ENCODE data around the gene TM4SF18.

Gene TM4SF18

DNA sequence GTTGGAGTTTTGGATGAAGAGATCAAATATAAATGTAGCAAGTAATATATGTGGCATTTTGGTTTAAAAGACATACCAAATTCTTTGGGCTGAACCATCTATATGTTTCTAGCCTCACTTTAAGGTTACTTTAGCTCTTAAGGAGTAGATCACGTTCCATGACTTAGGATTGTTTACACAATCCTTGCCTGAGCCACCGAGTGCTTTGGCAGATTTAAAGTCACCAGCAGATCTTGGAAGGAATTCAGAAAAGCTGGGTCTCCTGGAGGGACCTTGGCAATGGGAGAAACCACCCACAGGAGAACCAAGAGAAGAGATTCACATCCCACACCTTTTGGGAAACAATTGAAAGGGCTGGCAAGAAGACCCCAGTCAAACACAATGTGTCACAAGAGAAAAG is 54.5 kb downstream of the TM4SF18 start:
- no peak overlapping the region for H2BK120ac ChIP-seq (ENCODE audit: insufficient read depth, low read length, poor library complexity)
- no peak overlapping the region for H3K14ac ChIP-seq (ENCODE audit: low read length)
- no peak overlapping the region for H3K4ac ChIP-seq (ENCODE audit: low read depth, low read length)
- H3K27me3 ChIP-seq (ENCODE audit: insufficient read depth, low read length) = no peaks in the 10 kb centered on the region
- H3K4me3 ChIP-seq (ENCODE audit: low read depth, low read length) = no peak overlapping the region
- no peaks in the 10 kb centered on the region for H3K36me3 ChIP-seq (ENCODE audit: control insufficient read depth in 1 of 2, insufficient read depth in 2 of 2, low read length in 2 of 2)
- no peak overlapping the region for H4K12ac ChIP-seq (ENCODE audit: low read depth, low read length)
- H2AFZ ChIP-seq (ENCODE audit: insufficient read depth, low read length, poor library complexity) = no peak overlapping the region
- H3K27ac ChIP-seq (ENCODE audit: low read depth, low read length) = no peak overlapping the region
- no peak overlapping the region for H2AK5ac ChIP-seq (ENCODE audit: low read length)
- no peak overlapping the region for H3K18ac ChIP-seq (ENCODE audit: low read length)
- DNase-seq = no peak
- H3K9ac ChIP-seq (ENCODE audit: low read length) = no peak overlapping the region
- H4K91ac ChIP-seq (ENCODE audit: low read depth, low read length) = no peak overlapping the region
- WGBS (ENCODE audit: extremely low coverage, insufficient coverage, insufficient read length) = no CpG with 5 or more reads among the region's 2 CpGs
- H2BK5ac ChIP-seq (ENCODE audit: low read depth, low read length, poor library complexity) = no peak overlapping the region
- H2BK12ac ChIP-seq (ENCODE audit: low read length) = no peak overlapping the region
- no peak overlapping the region for H3K23ac ChIP-seq (ENCODE audit: low read length)
- peaks cover 0 to 2% of the 10 kb centered on the region in 2 experiments for H3K4me1 ChIP-seq (ENCODE audit: control insufficient read depth in 1 of 2, insufficient read depth in 2 of 2, low read length in 2 of 2)
- no peaks in the 10 kb centered on the region for H3K79me2 ChIP-seq (ENCODE audit: control insufficient read depth, insufficient read depth, low read length, poor library complexity)
- peaks cover 1% of the 10 kb centered on the region for H3K79me1 ChIP-seq (ENCODE audit: low read length)
- H4K8ac ChIP-seq (ENCODE audit: low read depth, low read length) = no peak overlapping the region
- H3K4me2 ChIP-seq (ENCODE audit: low read length) = no peak overlapping the region
- no peaks in the 10 kb centered on the region for H3K9me3 ChIP-seq (ENCODE audit: insufficient read depth, low read depth, low read length)

DNA sequence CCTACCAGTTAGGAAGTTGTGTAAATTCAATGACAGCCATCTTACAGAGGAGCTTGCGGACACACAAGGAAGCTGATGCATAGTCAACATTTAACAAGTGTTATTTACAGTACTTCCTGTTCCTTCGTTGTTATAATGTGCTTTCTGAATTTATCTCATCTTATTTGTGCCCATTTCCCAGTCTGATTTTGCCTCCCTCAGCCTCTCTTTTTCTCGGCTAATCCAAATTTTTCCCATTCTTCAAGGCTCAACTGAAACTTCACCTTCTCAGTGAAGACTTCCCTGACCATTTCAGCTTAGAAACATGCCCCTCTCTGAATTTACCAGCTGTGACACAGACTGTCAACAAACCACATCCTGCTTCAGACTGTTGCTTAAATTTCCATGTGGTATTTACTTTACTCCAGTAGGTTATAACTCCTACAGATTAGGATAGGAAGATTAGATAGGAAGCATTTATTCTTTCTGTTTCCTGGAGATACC is 56.1 kb downstream of the TM4SF18 start:
- Histone ChIP-seq H3K14ac (ENCODE audit: low read length) (no peak overlapping the region), H3K4ac (ENCODE audit: low read depth, low read length) (no peak overlapping the region), H3K9ac (ENCODE audit: low read length) (no peak overlapping the region), H3K27ac (ENCODE audit: low read depth, low read length) (no peak overlapping the region), H3K79me1 (ENCODE audit: low read length) (peaks cover 1% of the 10 kb centered on the region), H2BK12ac (ENCODE audit: low read length) (no peak overlapping the region), H3K9me3 (ENCODE audit: insufficient read depth, low read depth, low read length) (no peaks in the 10 kb centered on the region), H3K4me3 (ENCODE audit: low read depth, low read length) (no peak overlapping the region), H4K12ac (ENCODE audit: low read depth, low read length) (no peak overlapping the region), H2AFZ (ENCODE audit: insufficient read depth, low read length, poor library complexity) (no peak overlapping the region), H3K4me1 (ENCODE audit: control insufficient read depth in 1 of 2, insufficient read depth in 2 of 2, low read length in 2 of 2) (peaks cover 0 to 2% of the 10 kb centered on the region in 2 experiments), H4K91ac (ENCODE audit: low read depth, low read length) (no peak overlapping the region), H2AK5ac (ENCODE audit: low read length) (no peak overlapping the region), H2BK5ac (ENCODE audit: low read depth, low read length, poor library complexity) (no peak overlapping the region), H3K36me3 (ENCODE audit: control insufficient read depth in 1 of 2, insufficient read depth in 2 of 2, low read length in 2 of 2) (no peaks in the 10 kb centered on the region), H3K23ac (ENCODE audit: low read length) (no peak overlapping the region), H4K8ac (ENCODE audit: low read depth, low read length) (no peak overlapping the region), H3K18ac (ENCODE audit: low read length) (no peak overlapping the region), H3K27me3 (ENCODE audit: insufficient read depth, low read length) (no peaks in the 10 kb centered on the region), H3K4me2 (ENCODE audit: low read length) (no peak overlapping the region), H2BK120ac (ENCODE audit: insufficient read depth, low read length, poor library complexity) (no peak overlapping the region), H3K79me2 (ENCODE audit: control insufficient read depth, insufficient read depth, low read length, poor library complexity) (no peaks in the 10 kb centered on the region)
- no CpG with 5 or more reads among the region's 3 CpGs for WGBS (ENCODE audit: extremely low coverage, insufficient coverage, insufficient read length)
- DNase-seq = no peak

DNA sequence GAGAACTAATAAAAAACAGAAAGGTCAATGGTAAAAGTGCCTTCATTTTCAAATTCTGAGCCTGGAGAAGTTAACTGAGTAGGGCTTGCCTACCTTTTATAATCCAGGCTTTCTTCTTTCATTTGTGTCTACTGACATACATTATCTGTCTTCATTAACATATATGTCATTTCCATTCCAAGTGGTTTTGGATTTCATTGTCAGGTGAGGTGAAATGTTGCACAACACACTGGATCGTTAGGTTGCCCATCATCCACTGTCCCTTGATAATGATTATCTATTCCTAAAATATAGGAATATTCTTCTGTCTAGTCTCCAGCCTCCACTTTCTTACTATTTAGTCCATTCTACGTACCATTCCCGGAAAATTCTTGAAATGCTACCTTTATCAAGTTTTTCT is 56.8 kb downstream of the TM4SF18 start:
- no peak overlapping the region for H3K4me3 ChIP-seq (ENCODE audit: low read depth, low read length)
- H3K23ac ChIP-seq (ENCODE audit: low read length) = no peak overlapping the region
- no peak overlapping the region for H2BK12ac ChIP-seq (ENCODE audit: low read length)
- no peaks in the 10 kb centered on the region for H3K79me2 ChIP-seq (ENCODE audit: control insufficient read depth, insufficient read depth, low read length, poor library complexity)
- H2AK5ac ChIP-seq (ENCODE audit: low read length) = no peak overlapping the region
- H3K4me2 ChIP-seq (ENCODE audit: low read length) = no peak overlapping the region
- no peak for DNase-seq
- H2BK5ac ChIP-seq (ENCODE audit: low read depth, low read length, poor library complexity) = no peak overlapping the region
- H3K4ac ChIP-seq (ENCODE audit: low read depth, low read length) = no peak overlapping the region
- no peak overlapping the region for H2BK120ac ChIP-seq (ENCODE audit: insufficient read depth, low read length, poor library complexity)
- no peak overlapping the region for H4K8ac ChIP-seq (ENCODE audit: low read depth, low read length)
- H3K9me3 ChIP-seq (ENCODE audit: insufficient read depth, low read depth, low read length) = no peaks in the 10 kb centered on the region
- peaks cover 1% of the 10 kb centered on the region for H3K79me1 ChIP-seq (ENCODE audit: low read length)
- no peak overlapping the region for H3K14ac ChIP-seq (ENCODE audit: low read length)
- no peaks in the 10 kb centered on the region for H3K36me3 ChIP-seq (ENCODE audit: control insufficient read depth in 1 of 2, insufficient read depth in 2 of 2, low read length in 2 of 2)
- no peak overlapping the region for H3K18ac ChIP-seq (ENCODE audit: low read length)
- no peak overlapping the region for H4K12ac ChIP-seq (ENCODE audit: low read depth, low read length)
- no peak overlapping the region for H3K27ac ChIP-seq (ENCODE audit: low read depth, low read length)
- H2AFZ ChIP-seq (ENCODE audit: insufficient read depth, low read length, poor library complexity) = no peak overlapping the region
- no CpG with 5 or more reads among the region's 3 CpGs for WGBS (ENCODE audit: extremely low coverage, insufficient coverage, insufficient read length)
- H3K27me3 ChIP-seq (ENCODE audit: insufficient read depth, low read length) = no peaks in the 10 kb centered on the region
- H3K4me1 ChIP-seq (ENCODE audit: control insufficient read depth in 1 of 2, insufficient read depth in 2 of 2, low read length in 2 of 2) = peaks cover 0 to 4% of the 10 kb centered on the region in 2 experiments
- H3K9ac ChIP-seq (ENCODE audit: low read length) = no peak overlapping the region
- H4K91ac ChIP-seq (ENCODE audit: low read depth, low read length) = no peak overlapping the region

DNA sequence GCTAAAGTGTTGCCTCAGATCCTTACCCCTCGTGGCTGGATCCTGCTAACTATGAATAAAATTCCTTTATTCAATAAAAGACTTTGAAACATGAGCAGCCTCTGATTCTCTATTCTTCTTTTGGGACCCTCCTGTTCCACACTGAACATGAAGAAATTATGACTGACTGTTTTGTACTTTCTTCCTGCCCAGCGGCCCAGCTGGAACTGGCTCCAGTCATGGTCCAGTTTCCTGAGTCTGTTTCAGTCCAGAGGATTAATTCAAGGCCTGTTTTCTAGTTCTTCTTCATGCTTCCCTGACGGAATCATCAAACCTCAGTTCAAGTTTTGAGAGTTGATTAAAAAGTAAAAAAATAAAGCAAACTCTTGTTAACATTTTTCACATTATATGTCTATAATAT is 59.2 kb downstream of the TM4SF18 start:
- Histone ChIP-seq H2BK5ac (ENCODE audit: low read depth, low read length, poor library complexity) (no peak overlapping the region), H3K9me3 (ENCODE audit: insufficient read depth, low read depth, low read length) (no peaks in the 10 kb centered on the region), H4K12ac (ENCODE audit: low read depth, low read length) (no peak overlapping the region), H3K79me1 (ENCODE audit: low read length) (no peaks in the 10 kb centered on the region), H2BK12ac (ENCODE audit: low read length) (no peak overlapping the region), H3K27me3 (ENCODE audit: insufficient read depth, low read length) (no peaks in the 10 kb centered on the region), H3K4me2 (ENCODE audit: low read length) (no peak overlapping the region), H3K14ac (ENCODE audit: low read length) (no peak overlapping the region), H3K36me3 (ENCODE audit: control insufficient read depth in 1 of 2, insufficient read depth in 2 of 2, low read length in 2 of 2) (no peaks in the 10 kb centered on the region), H3K4me1 (ENCODE audit: control insufficient read depth in 1 of 2, insufficient read depth in 2 of 2, low read length in 2 of 2) (peaks cover 0 to 3% of the 10 kb centered on the region in 2 experiments), H4K91ac (ENCODE audit: low read depth, low read length) (no peak overlapping the region), H3K79me2 (ENCODE audit: control insufficient read depth, insufficient read depth, low read length, poor library complexity) (no peaks in the 10 kb centered on the region), H3K4me3 (ENCODE audit: low read depth, low read length) (no peak overlapping the region), H3K4ac (ENCODE audit: low read depth, low read length) (no peak overlapping the region), H4K8ac (ENCODE audit: low read depth, low read length) (no peak overlapping the region), H2AFZ (ENCODE audit: insufficient read depth, low read length, poor library complexity) (no peak overlapping the region), H2BK120ac (ENCODE audit: insufficient read depth, low read length, poor library complexity) (no peak overlapping the region), H2AK5ac (ENCODE audit: low read length) (no peak overlapping the region), H3K27ac (ENCODE audit: low read depth, low read length) (no peak overlapping the region), H3K18ac (ENCODE audit: low read length) (no peak overlapping the region), H3K23ac (ENCODE audit: low read length) (no peak overlapping the region), H3K9ac (ENCODE audit: low read length) (no peak overlapping the region)
- DNase-seq = no peak
- WGBS (ENCODE audit: extremely low coverage, insufficient coverage, insufficient read length) = no CpG with 5 or more reads among the region's 3 CpGs

Data from trophoblast cell (in vitro differentiated cells and primary cell).